ENCODE measurements around the gene GSTA4. TPM values are rescaled to one million over a fixed set of nuclear protein-coding genes. Genes with fewer than 3 reads are reported as not detected.

Gene GSTA4, protein sequence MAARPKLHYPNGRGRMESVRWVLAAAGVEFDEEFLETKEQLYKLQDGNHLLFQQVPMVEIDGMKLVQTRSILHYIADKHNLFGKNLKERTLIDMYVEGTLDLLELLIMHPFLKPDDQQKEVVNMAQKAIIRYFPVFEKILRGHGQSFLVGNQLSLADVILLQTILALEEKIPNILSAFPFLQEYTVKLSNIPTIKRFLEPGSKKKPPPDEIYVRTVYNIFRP
- 7.8 to 9.8 TPM (median 8.5 TPM) in 5 replicates for total RNA-seq (2022; extraction: Qiagen RNA extraction)

DNA sequence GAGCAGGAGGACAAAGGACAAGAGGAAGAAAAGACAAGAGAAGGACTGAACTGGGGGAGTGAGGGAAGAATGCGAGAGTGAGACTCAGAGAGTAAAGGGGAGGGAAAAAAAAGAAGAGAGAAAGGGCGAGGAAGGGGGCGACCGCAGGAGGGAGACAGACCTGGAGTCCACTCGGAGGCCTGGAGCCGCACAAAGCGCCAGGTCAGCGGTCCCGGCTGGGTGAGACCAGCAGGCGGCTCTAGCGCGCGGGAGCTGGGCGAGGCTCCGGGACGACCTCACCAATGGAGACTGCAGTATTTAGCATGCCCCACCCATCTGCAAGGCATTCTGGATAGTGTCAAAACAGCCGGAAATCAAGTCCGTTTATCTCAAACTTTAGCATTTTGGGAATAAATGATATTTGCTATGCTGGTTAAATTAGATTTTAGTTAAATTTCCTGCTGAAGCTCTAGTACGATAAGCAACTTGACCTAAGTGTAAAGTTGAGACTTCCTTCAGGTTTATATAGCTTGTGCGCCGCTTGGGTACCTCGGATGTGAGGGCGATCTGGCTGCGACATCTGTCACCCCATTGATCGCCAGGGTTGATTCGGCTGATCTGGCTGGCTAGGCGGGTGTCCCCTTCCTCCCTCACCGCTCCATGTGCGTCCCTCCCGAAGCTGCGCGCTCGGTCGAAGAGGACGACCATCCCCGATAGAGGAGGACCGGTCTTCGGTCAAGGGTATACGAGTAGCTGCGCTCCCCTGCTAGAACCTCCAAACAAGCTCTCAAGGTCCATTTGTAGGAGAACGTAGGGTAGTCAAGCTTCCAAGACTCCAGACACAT is at the start of gene GSTA4:
GSTA4 (minus strand) TSS at position 196 of the 824 bp plus-strand sequence. CDS start 1,041 bp downstream, outside the sequence.

Other genes starting within 250 kb of the GSTA4 start
- 0.10 TPM in 1 of 5 replicates, not detected in the others for gene GSTA2, start 231.8 kb downstream of the GSTA4 start, total RNA-seq (2022; extraction: Qiagen RNA extraction)
- gene GSTA1, start 191.5 kb downstream of the GSTA4 start, total RNA-seq (2022; extraction: Qiagen RNA extraction) = not detected in 5 replicates
- gene GSTA5, start 154.5 kb downstream of the GSTA4 start, total RNA-seq (2022; extraction: Qiagen RNA extraction) = not detected in 5 replicates
- gene GSTA3, start 85.6 kb downstream of the GSTA4 start, total RNA-seq (2022; extraction: Qiagen RNA extraction) = not detected in 5 replicates
- gene CILK1, start 66.5 kb upstream of the GSTA4 start, total RNA-seq (2022; extraction: Qiagen RNA extraction) = 1.4 to 2.9 TPM (median 2.3 TPM) in 5 replicates
- gene FBXO9, start 70.1 kb upstream of the GSTA4 start, total RNA-seq (2022; extraction: Qiagen RNA extraction) = 33.2 to 36.3 TPM (median 35.2 TPM) in 5 replicates
- 0.03 to 0.07 TPM (median 0.06 TPM) in 4 of 5 replicates, not detected in the other for gene GCM1, start 153.6 kb upstream of the GSTA4 start, total RNA-seq (2022; extraction: Qiagen RNA extraction)

All from A549 treated with Hydrocortisone at 1 μM for 4 hours (cell line).